Spleen (tissue), 11 donors: ENCODE data around the gene GATC. TPM values are rescaled to one million over a fixed set of nuclear protein-coding genes. Genes with fewer than 3 reads are reported as not detected.

ENCODE experiments used
- DNase-seq: peaks from one replicate; pipeline ENCODE4 v3.0.0-alpha.2; 2020
- H3K27ac ChIP-seq, 8 donors: fragments of 200-600 bp; sonication (generic) in 7 of 8; 1 replicate in 4 of 8; 2 replicates in 4 of 8; pipeline versions ENCODE4 v1.5.0 to v1.8.0; 2016 to 2021; ENCODE audit warnings: inconsistent platforms in 4 of 8, mild to moderate bottlenecking in 4 of 8, moderate library complexity in 1 of 8
- H3K27me3 ChIP-seq, 7 donors: fragments of 200-600 bp; sonication (generic) in 6 of 7; replicated peaks in 1 of 7; 1 replicate in 4 of 7; 2 replicates in 3 of 7; pipeline versions ENCODE4 v1.5.0 to v1.8.0; 2016 to 2021; ENCODE audit warnings: inconsistent platforms in 3 of 7, mild to moderate bottlenecking in 1 of 7
- H3K36me3 ChIP-seq, 6 donors: fragments of 200-600 bp; sonication (generic) in 5 of 6; 1 replicate in 4 of 6; 2 replicates in 2 of 6; pipeline versions ENCODE4 v1.5.0 to v1.8.0; 2016 to 2021; ENCODE audit warnings: inconsistent platforms in 2 of 6
- H3K4me1 ChIP-seq, 6 donors: fragments of 200-600 bp; sonication (generic) in 5 of 6; 1 replicate in 3 of 6; 2 replicates in 3 of 6; pipeline versions ENCODE4 v1.5.0 to v1.8.0; 2016 to 2021; ENCODE audit warnings: inconsistent platforms in 3 of 6
- H3K4me3 ChIP-seq, 8 donors: fragments of 200-600 bp; sonication (generic) in 7 of 8; 1 replicate in 4 of 8; 2 replicates in 4 of 8; pipeline versions ENCODE4 v1.5.0 to v1.8.0; 2016 to 2021; ENCODE audit warnings: inconsistent platforms in 4 of 8, mild to moderate bottlenecking in 4 of 8, moderate library complexity in 2 of 8
- H3K9me3 ChIP-seq, 8 donors: fragments of 200-600 bp; sonication (generic) in 7 of 8; 1 replicate in 4 of 8; 2 replicates in 4 of 8; pipeline versions ENCODE4 v1.5.0 to v1.8.0; 2016 to 2021; ENCODE audit warnings: inconsistent platforms in 4 of 8
- POLR2A ChIP-seq, 3 donors: fragments of 450-650 bp; IDR thresholded peaks; one replicate each; pipeline ENCODE4 v1.5.1; 2017; ENCODE audit warnings: antibody characterized with exemption in 3 of 3, mild to moderate bottlenecking in 1 of 3
- POLR2AphosphoS5 ChIP-seq, 3 donors: sonication (generic); formaldehyde crosslinking; IDR thresholded peaks; one replicate each; pipeline ENCODE4 v1.5.1; 2017; ENCODE audit warnings: antibody characterized with exemption in 3 of 3
- WGBS, 5 donors: extraction: QIAGEN DNeasy Blood & Tissue Kit in 3 of 5; methylation state at CpG; one replicate each; pipeline versions ENCODE4 v1.1.5 to v1.1.7; 2013 to 2018; 5-methylcytosine and 5-hydroxymethylcytosine counted together
- intact Hi-C: fragments of 100-400 bp; cut with DNase I; formaldehyde crosslinking; loops from one replicate; pipeline ENCODE4 v1.15.0; 2023; ENCODE audit warnings: low total_unique reads
- polyA plus RNA-seq, 3 donors: library from polyadenylated mRNA; stranded (reverse); fragments of 200-250 nt; gene quantifications; one replicate each; pipeline ENCODE4 v1.2.1, GENCODE V29; 2013
- total RNA-seq, 7 donors: library from RNA; depleted of rRNA in 3 of 7; stranded (reverse); fragments of >200 nt in 3 of 7; fragmentation: NEBNext Ultra II Directional in 4 of 7; extraction: Animal tissue kit (Norgen Biotek cat#: 25700) in 4 of 7; gene quantifications; one replicate each; pipeline versions ENCODE4 v1.1.0 to v1.2.1, GENCODE V29; 2016 to 2021
- TF ChIP-seq, protein P1 (sequence below), 11 experiments: fragments of 200-600 bp in 7 of 11; fragments of 450-650 bp in 4 of 11; sonication (generic) in 4 of 11; IDR thresholded peaks in 8 of 11; conservative IDR thresholded peaks in 3 of 11; 1 replicate in 7 of 11; 2 replicates in 4 of 11; pipeline versions ENCODE4 v1.4.0 to v1.8.0; 2016 to 2021; ENCODE audit warnings: antibody characterized with exemption in 11 of 11, inconsistent platforms in 4 of 11, mild to moderate bottlenecking in 1 of 11
- donor health status: healthy with polysubstance abuse.
- donor health status: DM: no; HTN: no; CAD: no; lungs with moderate emphysema.
- donor health status: DM: no; HTN: no; CAD: no.
- donor health status: Bipolar disorder and iron deficiency.
- donor health status: healthy.
- donor health status: DM: no; HTN: no; CAD: no.
- donor health status: DM: yes; HTN: yes; CAD: no.

The GATC gene
- total and polyA plus RNA-seq, 10 donors = 7.0 to 26.0 (median 20.2) TPM

DNA sequence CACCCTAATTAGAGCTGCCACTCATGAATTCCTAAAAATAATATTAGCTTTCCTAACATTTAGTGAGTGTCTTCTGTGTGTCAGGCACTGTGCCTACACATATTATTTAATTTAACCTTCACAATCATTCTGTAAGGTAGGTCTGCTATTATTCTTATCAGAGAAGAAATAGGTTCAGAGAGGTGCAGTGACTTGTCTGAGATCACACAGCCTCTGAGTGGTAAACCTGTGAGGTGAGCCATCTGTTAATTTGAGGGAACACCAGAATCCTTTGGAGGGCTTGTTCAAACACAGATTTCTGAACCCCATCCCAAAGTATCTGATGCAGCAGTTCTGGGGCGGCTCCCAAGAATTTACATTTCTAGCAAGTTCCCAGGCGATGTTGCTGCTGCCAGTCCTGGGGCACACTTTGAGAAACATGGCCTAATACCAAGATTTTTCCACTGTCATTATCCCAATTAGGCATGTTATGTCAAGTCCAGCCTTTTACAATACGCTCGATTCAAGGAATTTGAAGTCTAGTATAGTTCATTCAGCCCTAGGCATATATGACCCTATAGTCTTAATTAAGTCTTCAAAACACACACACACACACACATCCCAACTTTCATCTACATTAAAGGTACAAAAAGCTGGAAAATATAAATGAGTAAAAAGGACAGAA, 28.2 kb upstream of the GATC start:
- 88 to 95% (median 91%) methylated on average over 4 of the region's 4 CpGs for WGBS, 5 donors
- intact Hi-C loops = no loop called here

DNA sequence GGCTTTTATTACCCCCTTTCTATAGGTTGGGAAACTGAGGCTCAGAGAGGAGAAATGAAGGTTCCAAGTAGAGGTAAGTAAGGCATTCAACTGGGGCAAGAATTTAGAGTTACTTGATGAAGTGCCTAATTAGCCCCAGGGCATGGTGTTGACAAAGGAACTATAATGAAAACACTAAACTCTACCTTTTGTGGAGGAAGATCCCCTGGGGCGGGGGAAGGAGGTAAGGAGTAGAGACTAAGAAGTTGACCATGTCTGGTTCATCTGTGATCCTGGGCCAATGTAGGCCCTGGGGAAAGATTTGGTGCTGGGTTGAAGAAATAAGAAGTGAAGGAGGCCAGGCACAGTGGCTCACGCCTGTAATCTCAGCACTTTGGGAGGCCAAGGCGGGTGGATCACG, 24.5 kb upstream of the GATC start:
- DNase-seq = no peak
- Histone ChIP-seq H3K4me1 (no peaks in the 10 kb centered on the region), H3K9me3 (no peaks in the 10 kb centered on the region), H3K27me3 (peaks cover 0 to 11% (median 0%) of the 10 kb centered on the region in 7 donors), H3K4me3 (no peak overlapping the region), H3K27ac (no peak overlapping the region), H3K36me3 (no peaks in the 10 kb centered on the region)
- intact Hi-C loops = no loop called here
- WGBS, 5 donors = 83 to 96% (median 89%) methylated on average over 4 of the region's 4 CpGs
- TF ChIP-seq, protein P1, sequence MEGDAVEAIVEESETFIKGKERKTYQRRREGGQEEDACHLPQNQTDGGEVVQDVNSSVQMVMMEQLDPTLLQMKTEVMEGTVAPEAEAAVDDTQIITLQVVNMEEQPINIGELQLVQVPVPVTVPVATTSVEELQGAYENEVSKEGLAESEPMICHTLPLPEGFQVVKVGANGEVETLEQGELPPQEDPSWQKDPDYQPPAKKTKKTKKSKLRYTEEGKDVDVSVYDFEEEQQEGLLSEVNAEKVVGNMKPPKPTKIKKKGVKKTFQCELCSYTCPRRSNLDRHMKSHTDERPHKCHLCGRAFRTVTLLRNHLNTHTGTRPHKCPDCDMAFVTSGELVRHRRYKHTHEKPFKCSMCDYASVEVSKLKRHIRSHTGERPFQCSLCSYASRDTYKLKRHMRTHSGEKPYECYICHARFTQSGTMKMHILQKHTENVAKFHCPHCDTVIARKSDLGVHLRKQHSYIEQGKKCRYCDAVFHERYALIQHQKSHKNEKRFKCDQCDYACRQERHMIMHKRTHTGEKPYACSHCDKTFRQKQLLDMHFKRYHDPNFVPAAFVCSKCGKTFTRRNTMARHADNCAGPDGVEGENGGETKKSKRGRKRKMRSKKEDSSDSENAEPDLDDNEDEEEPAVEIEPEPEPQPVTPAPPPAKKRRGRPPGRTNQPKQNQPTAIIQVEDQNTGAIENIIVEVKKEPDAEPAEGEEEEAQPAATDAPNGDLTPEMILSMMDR (IDR thresholded peaks at IDR 0.05 in 8 of 11, conservative IDR thresholded peaks at IDR 0.05 in 3 of 11) = no peak
- TF ChIP-seq POLR2A (IDR thresholded peaks at IDR 0.05) = no peak
- no peak for TF ChIP-seq POLR2AphosphoS5 (IDR thresholded peaks at IDR 0.05)

More for the DNA sequence above, 28.2 kb upstream of the GATC start:
- Histone ChIP-seq H3K27me3 (peaks cover 0 to 15% (median 0%) of the 10 kb centered on the region in 7 donors), H3K4me3 (no peak overlapping the region), H3K27ac (no peak overlapping the region), H3K9me3 (no peaks in the 10 kb centered on the region), H3K36me3 (no peaks in the 10 kb centered on the region), H3K4me1 (no peaks in the 10 kb centered on the region)
- no peak for TF ChIP-seq POLR2A (IDR thresholded peaks at IDR 0.05)
- TF ChIP-seq, protein P1 (IDR thresholded peaks at IDR 0.05 in 8 of 11, conservative IDR thresholded peaks at IDR 0.05 in 3 of 11) = no peak
- no peak for TF ChIP-seq POLR2AphosphoS5 (IDR thresholded peaks at IDR 0.05)
- DNase-seq = no peak

DNA sequence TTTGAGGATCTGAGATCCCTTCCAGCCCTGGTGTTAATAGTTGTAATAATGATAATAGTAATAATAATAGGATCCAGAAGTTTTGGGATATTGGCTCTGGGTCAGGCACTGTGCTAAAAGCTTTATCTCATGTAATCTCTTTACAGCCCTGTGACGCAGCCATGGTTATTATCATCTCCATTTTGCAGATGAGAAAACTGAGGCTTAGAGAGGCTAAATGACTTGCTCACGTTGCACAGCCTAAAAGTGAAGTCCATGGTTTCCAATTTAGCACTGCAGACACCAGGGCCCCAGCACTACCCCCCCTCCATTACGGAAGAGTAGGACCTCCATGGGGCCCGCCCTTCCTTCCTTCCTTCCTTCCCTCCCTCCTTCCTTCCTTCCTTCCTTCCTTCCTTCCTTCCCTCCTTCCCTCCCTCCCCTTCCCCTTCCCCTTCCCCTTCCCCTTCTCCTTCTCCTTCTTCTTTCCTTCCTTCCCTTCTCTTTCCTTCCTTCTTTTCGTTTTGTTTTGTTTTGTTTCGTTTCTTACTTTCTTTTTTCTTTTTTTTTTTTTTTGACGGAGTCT, 23.3 kb upstream of the GATC start:
- Histone ChIP-seq H3K9me3 (no peaks in the 10 kb centered on the region), H3K27ac (no peak overlapping the region), H3K27me3 (peaks cover 0 to 11% (median 0%) of the 10 kb centered on the region in 7 donors), H3K4me3 (no peak overlapping the region), H3K36me3 (no peaks in the 10 kb centered on the region), H3K4me1 (no peaks in the 10 kb centered on the region)
- DNase-seq = no peak
- WGBS, 5 donors = 43 to 67% (median 48%) methylated on average over 7 of the region's 7 CpGs
- TF ChIP-seq, protein P1 (IDR thresholded peaks at IDR 0.05 in 8 of 11, conservative IDR thresholded peaks at IDR 0.05 in 3 of 11) = no peak
- TF ChIP-seq POLR2A (IDR thresholded peaks at IDR 0.05) = no peak
- no peak for TF ChIP-seq POLR2AphosphoS5 (IDR thresholded peaks at IDR 0.05)
- intact Hi-C loops = no loop called here

DNA sequence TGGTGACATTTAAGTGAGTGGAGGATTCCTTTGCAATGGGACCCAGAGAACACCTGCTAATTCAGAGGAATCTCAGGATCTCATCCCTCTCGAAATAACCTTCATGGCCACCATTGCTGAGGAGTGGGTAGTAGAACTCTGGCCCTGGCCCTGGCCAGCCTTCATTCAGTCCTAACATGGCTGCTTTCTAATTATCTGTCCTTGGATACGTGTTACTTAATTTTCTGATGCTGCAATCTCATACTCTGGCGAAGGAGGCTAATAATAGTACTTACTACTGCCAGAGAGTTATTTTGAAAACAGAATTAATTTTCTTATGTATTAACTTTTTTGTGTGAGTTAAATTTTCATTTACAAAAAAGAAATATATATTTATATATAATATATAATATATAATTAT, 20.4 kb upstream of the GATC start:
- intact Hi-C loops = no loop called here
- Histone ChIP-seq H3K4me1 (peaks cover 0 to 7% (median 2%) of the 10 kb centered on the region in 6 donors), H3K27ac (no peak overlapping the region), H3K27me3 (peaks cover 0 to 25% (median 0%) of the 10 kb centered on the region in 7 donors), H3K36me3 (no peaks in the 10 kb centered on the region), H3K9me3 (peaks cover 0 to 2% (median 0%) of the 10 kb centered on the region in 8 donors), H3K4me3 (no peak overlapping the region)
- no peak for TF ChIP-seq POLR2AphosphoS5 (IDR thresholded peaks at IDR 0.05)
- TF ChIP-seq, protein P1 (IDR thresholded peaks at IDR 0.05 in 8 of 11, conservative IDR thresholded peaks at IDR 0.05 in 3 of 11) = no peak
- TF ChIP-seq POLR2A (IDR thresholded peaks at IDR 0.05) = no peak
- DNase-seq = no peak
- 80 to 90% (median 83%) methylated on average over 3 of the region's 3 CpGs for WGBS, 5 donors
